CD4-positive, alpha-beta T cell treated with Interleukin-4 for 4 hours (primary cell): ENCODE measurements around the gene TENM4.

ENCODE experiments used
- DNase-seq: peaks from one replicate; pipeline ENCODE4 v3.0.0-alpha.2; 2020

TENM4 gene

DNA sequence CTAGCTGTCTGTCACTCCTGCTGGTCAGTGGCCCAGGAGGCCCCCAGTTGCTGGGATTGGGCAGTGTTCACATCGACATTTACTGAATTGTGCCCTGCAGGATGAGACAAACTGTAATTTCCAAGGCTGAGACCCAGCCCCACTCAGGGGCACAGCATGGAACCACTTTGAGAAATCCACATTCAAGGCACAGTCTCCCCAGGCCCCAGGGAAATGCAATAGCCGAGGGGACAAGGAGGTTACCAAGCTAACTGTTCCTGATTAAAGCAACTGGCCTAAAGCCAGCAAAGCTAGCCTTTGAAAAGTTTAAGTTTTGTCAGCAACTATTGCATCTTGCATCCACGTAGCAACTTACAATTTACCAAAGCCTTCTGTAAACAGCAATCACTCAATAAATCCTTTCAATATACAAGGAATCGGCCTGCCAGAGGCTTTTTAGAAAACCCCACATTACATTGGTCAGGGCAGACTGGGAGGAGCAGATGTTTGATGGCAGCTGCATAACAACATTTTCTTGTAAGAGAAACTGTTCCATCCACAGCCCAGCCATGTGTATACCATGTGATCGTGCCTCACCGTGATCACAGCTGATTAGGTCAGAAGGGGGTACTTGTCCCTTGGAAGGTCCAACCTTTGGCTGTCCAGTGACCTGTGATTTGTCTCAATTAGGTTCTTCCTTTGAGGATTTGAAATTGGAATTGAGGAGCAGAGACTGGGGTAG is 103.9 kb downstream of the TENM4 start:
- DNase-seq = no peak

- no peak for DNase-seq
Measured at GRCh38 chr11:79335681-79336080, 105.1 kb downstream of the TENM4 start.

DNA sequence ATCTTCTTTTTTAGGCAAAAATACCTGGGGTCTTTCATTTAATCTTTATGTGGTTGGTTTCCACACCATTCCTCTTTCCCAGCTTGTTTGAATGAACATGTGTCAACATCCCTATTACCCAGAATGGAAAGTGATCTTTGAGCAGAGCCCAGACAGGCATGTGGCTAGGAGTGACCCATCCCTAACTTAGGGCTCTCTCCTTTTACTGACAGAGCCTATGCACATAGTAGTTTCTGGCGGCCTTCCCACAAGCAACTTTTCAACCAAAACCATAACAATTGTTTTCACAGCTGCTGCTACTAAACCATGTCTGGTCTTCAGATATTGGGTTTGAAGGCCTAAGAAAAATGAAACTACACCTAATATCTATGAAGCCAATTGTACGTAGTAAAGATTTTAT is 107.5 kb downstream of the TENM4 start:
- no peak for DNase-seq

DNA sequence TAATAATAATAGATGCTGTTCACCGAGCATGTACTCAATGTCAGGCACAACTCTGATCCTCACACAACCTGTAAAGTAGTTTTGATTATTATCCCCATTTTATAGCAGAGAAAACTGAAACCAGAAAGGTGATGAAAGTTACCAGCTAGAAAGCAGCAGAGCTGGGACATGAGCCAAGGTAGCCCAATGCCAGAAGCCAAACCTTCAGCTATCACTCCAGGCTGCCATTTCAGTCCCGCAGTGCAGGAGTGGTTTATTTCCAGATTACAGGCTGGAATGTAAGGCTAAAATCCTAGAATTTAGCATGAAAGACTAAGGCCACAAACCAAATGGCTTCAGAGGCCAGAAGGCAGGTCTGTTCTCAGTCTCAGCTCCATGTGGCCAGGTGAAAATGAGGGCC is 108.8 kb downstream of the TENM4 start:
- no peak for DNase-seq

- no peak for DNase-seq
Measured at GRCh38 chr11:79331203-79331901, 109.5 kb downstream of the TENM4 start.

GRCh38 chr11:79330651-79331050 is 110.2 kb downstream of the TENM4 start:
- DNase-seq = no peak

DNA sequence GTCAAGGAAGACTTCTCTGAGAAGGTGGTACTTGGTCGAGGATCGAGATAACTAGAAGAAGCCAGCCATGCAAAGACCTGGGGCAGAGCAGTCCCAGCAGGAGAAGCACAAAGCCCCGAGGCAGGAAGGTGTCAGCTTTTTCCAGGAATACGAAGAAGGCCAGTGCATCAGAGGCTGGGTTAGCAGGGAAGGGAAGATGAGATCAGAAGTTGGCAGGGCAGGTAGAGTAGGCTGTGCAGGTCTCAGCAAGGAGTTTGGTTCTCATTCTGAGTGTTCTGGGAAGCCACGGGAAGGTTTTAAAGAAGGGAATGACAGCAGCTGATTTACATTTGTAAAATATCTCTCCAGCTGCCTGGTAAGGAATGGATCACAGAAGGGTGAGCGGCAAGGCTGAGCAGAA is 111.3 kb downstream of the TENM4 start:
- no peak for DNase-seq

GRCh38 chr11:79328402-79328801 is 112.4 kb downstream of the TENM4 start:
- DNase-seq = no peak

GRCh38 chr11:79325851-79326250 is 115.0 kb downstream of the TENM4 start:
- DNase-seq = no peak

DNA sequence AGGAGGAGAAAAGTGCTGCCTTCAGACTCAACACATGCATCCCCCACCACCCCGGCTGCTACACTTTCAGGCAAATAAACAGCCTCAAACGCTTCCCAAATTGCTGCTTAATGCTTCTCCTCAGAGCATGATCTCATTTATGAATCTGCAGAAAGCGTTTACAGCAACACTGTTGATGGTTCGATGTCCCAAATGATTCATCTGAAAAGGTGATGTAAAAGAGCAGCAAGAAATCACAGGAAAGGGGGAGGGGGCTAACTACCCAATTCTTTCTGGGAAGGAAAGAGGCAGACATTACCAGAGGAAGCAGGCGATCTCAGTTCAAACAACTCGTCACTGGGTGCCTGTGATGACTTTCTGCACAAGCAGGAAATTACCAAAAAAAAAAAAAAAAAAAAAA is 119.6 kb downstream of the TENM4 start:
- no peak for DNase-seq

DNA sequence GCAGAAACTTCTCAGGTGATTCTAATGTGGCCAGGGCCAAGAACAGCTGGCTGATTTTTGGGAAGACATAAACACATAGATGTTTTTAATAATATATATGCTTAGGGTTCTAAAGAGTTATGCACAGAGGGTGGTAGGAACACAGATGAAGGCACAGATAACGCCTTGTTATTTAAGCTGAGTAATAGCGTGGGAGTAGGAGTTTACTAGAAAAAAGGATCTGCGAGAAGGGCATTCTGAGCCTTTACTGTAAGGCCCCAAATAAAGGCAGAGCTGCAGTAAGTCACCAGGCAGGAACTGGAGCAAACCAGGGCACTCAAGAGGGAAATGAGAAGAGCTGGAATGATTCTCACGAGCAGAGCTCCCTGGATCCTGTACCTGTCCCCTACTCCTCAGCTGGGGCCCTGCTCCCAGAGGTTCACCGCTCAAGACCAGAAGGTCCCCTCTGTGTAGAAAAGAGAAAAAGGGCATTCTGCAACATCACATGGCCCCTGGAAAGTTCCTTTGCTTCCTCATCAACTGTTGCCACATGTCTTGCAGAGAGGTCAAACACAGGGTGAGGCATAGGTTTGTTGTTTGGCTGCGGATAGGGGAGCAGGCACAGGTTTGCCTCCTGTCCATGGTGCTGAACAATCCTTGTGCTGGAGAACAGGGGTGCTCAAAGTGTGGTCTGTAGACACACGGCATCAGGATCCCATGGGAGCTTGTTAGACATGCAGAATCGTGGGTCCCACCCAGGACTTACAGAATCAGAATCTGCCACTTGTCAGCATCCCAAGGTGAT is 125.7 kb downstream of the TENM4 start:
- DNase-seq = no peak

DNA sequence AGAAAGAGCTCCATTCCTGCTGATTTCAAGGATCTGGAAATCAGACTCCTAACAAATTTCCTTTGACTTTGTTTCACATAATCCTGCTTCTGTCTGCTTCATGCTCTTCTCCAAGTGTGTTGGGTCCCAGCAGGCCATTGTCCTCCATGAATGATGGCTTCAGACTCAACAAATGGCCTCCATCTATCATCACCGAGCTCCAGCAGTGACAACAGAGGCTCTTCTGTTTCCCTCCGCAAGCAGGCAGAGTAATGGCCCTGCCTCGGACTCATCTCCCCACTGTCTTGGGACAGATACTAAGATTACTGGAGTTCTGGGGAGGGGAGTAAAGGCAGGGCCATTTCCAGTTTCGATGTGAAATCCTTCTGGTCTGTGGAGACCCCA is 127.3 kb downstream of the TENM4 start:
- DNase-seq = no peak

DNA sequence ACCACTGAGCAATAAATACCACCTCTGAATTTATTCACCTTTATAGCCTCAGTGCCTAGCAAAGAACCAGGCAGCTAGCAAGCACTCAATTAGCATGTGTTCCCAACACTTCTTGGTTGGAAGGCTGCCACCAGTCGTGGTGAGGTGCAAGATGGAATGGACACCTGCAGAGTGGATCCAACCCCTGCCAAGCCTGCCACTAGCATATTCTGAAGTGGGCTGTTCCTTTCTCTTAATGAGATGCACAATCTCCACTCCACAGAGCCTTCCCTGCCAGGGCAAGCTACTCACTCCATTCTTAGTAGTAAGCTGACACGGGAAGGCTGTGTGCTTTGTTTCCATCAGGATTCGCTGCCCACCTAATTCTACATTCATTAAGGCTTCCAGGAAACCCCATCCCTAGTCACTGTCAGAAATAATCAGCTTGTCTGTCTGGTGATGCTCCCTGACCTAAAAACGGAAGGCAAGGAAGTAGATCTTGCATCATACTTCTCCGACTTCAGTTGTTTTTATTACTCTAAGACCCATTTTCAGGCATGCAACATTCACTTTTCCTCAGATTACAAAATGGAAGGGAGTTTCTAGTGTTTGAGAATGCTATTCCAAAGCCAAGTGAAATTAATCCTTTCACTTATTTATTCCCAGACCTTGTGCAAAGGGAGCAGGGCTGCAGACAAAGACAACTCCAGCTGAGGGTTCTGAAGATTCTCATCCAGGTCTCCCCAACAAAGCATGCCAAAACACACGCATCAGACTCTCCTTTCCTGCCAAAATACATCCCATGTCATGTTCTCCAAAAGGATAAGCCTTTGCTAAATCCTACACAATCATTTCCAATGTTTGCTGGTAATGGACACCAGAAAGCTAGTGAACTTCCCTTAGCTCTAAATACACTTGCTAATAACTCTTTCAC is 128.0 kb downstream of the TENM4 start:
- DNase-seq = no peak

DNA sequence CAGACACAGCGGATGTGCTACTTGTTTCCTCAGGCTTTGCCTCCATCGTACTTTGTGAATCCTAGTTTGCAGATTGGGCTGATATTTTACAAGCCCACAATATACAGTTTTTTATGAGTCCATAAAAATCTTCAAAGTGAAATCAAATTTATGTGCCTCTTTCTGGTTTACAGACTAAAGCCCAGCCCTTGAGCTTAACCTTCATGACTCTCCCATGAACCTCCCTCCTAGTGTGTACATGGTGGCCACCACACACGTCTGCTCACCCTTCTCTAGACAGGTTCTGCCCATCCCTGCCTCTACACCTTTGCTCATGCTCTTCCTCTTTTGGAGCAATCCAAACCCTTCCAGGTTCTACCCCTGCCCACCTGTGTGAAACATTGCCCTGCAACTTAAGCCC is 129.4 kb downstream of the TENM4 start:
- DNase-seq = no peak

- DNase-seq = no peak
Measured at GRCh38 chr11:79309407-79309806, 131.4 kb downstream of the TENM4 start.

- no peak for DNase-seq
Measured at GRCh38 chr11:79308429-79308828, 132.4 kb downstream of the TENM4 start.

DNA sequence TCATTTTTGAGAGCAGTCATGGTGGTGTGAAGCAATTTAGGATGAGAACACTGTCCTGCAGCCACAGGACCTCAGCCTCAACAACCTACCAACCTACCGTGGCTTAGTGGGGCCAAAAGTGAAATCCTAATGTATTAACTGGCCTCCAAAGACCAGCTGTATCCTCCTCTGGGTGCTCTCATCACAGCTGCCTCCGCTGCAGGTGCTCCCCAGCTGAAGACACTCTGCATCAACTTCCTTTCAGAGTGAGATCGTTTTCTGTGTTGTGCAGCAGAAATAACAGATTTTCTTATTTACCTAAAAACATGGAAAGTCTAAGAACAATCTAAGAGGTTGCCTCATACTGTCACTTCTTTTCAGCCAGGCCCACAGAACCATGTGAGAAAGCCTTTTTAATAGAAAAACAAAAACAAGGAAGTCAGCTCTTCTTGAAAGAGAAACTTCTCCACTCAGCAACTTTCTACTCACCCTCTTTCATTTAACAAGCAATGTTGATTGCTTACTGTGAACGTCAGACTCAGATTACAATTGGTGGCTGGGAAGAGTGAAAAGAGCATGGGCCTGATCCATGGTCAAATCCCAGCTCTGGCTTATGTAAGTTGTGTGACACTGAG is 136.1 kb downstream of the TENM4 start:
- no peak for DNase-seq

DNA sequence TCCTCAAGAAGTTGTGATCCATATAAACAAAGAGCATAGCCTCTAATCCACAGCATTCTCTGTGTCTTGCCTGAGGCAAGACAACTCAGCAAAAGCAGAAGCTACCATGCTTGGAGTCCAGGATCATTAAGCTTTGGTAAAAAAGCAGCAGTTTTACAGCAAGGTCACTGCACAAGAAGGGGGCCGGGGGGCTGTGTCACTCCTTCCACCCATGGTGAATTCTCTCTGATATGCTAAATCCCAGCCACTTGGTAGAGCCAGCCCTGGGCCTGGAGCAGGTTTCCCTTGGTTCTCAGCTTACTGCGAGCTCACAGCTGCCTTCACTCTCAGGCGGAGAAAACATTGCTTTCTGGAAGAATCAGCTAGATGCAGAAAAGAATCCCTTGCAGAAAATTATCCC is 144.7 kb downstream of the TENM4 start:
- DNase-seq = no peak

DNA sequence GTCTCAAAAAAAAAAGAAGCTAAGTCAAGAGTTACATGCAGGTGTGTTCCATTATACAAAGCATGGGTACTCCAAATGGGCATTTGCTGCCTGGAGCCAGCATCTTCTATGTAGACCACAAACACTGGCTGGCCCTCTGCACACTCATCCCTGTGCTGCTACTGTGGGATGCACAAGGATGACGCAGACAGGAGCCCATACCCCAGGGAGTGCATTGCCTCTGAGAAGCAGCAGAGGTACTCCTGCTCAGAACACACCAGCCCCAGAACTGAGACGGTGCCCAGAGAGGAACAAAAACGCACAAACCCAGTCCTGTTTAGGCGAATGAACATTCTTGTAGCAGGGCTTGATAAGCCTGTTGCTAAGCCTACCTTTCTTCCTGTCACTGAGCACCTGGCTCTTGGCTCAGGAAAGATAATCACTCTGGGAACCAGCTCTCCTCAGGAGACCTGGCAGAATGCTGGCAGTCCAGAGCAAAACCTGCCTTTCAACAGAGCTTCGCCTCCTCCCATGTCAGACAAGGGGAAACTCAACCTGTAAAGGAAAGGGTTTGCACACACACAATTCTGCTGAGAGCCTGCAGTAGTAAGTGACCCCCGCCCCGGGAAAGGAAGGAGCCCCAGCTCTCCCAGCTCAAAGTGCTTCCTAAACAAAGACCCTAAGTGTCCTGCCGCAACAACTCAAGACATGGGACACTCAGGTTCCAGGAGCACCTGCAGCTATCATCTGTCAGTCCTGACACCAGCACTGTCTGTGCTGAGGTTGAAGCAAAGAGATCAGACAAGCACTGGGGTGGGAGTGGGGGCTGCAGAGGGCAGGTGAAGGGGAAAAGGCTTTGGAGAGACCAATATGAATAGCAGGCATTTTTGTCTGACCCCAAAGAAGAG is 145.7 kb downstream of the TENM4 start:
- DNase-seq = no peak

DNA sequence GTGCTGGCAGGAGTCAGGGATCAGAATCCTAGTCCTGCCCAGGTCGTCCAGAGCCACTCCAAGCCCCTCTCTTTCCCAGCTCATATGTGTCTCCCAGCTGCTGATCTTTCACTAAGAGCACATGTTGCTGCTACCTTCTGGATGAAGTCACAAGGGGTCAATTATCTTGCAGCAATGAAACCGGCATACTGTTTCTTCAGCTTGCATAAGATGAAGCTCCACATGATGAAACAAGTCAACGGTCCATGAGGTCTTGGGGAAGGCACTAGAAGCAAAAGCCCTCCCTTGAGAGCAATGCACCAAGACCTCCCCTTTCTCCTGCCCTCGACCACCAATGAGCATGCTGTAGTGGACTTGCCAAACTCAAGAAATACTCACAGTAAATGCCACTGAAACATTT is 148.9 kb downstream of the TENM4 start:
- no peak for DNase-seq

GRCh38 chr11:79290761-79291160 is 150.1 kb downstream of the TENM4 start:
- DNase-seq = no peak
